GM18526 (cell line): Measurements from ENCODE around the gene MEG3.

ENCODE experiments used
- POLR2A ChIP-seq: IDR thresholded peaks from 3 replicates; pipeline ENCODE4 v1.6.1; 2011; ENCODE audit not compliant: insufficient read length; ENCODE audit errors: extremely low read depth

The MEG3 gene

GRCh38 chr14:100834082-100834793 lies 8.3 kb downstream of the MEG3 start:
- no peak for TF ChIP-seq POLR2A

GRCh38 chr14:100834794-100835547 lies 9.1 kb downstream of the MEG3 start:
- TF ChIP-seq POLR2A = no peak

- no peak for TF ChIP-seq POLR2A
Observed at GRCh38 chr14:100835548-100836310, 9.8 kb downstream of the MEG3 start.

GRCh38 chr14:100836311-100836805 lies 10.4 kb downstream of the MEG3 start:
- no peak for TF ChIP-seq POLR2A

- no peak for TF ChIP-seq POLR2A
Observed at GRCh38 chr14:100836941-100837804, 11.3 kb downstream of the MEG3 start.

GRCh38 chr14:100837805-100838350 lies 12.0 kb downstream of the MEG3 start:
- TF ChIP-seq POLR2A = no peak

GRCh38 chr14:100838493-100839314 lies 12.8 kb downstream of the MEG3 start:
- TF ChIP-seq POLR2A = no peak

- no peak for TF ChIP-seq POLR2A
Observed at GRCh38 chr14:100839315-100839585, 13.3 kb downstream of the MEG3 start.

GRCh38 chr14:100839681-100840111 lies 13.8 kb downstream of the MEG3 start:
- TF ChIP-seq POLR2A = no peak

- no peak for TF ChIP-seq POLR2A
Observed at GRCh38 chr14:100840286-100841065, 14.6 kb downstream of the MEG3 start.

- TF ChIP-seq POLR2A = no peak
Observed at GRCh38 chr14:100841066-100841760, 15.3 kb downstream of the MEG3 start.

GRCh38 chr14:100841761-100842403 lies 16.0 kb downstream of the MEG3 start:
- no peak for TF ChIP-seq POLR2A
